B cell (primary cell): ENCODE results near the gene SPAG6. TPM values are rescaled to one million over a fixed set of nuclear protein-coding genes. Genes with fewer than 3 reads are reported as not detected.

Experiments used
- ATAC-seq: fragments of 200-7000 bp; cut with Tn5 transposase; one replicate; pipeline ENCODE4 v1.10.0; 2021; ENCODE audit warnings: low read depth, mild to moderate bottlenecking, moderate number of reproducible peaks, moderate library complexity
- CTCF ChIA-PET: fragments of 350-600 bp; sonication (Branson Sonifier 250); formaldehyde crosslinking; loops from one replicate; lab custom pipeline; 2021; ENCODE audit warnings: antibody characterized with exemption, inconsistent platforms; lab: Charles Lee
- POLR2A ChIA-PET: fragments of 350-600 bp; sonication (Branson Sonifier 250); formaldehyde crosslinking; loops from one replicate; lab custom pipeline; 2021; ENCODE audit warnings: antibody characterized with exemption; lab: Charles Lee
- DNase-seq: peaks from one replicate; pipeline ENCODE4 v3.0.0; 2013
- H2AFZ ChIP-seq: 2 replicates; pipeline ENCODE4 v1.6.1; 2012; ENCODE audit warnings: mild to moderate bottlenecking, low read depth, low read length; ENCODE audit not compliant: insufficient read depth, poor library complexity, severe bottlenecking
- H3K27ac ChIP-seq, 2 donors: 1 replicate in 1 of 2; 2 replicates in 1 of 2; pipeline ENCODE4 v1.5.1; 2012 to 2013; ENCODE audit warnings: low read length in 2 of 2, mild to moderate bottlenecking in 2 of 2, moderate library complexity in 1 of 2
- H3K27me3 ChIP-seq, 4 experiments: fragments of 200-600 bp in 1 of 4; sonication (generic) in 1 of 4; replicated peaks in 1 of 4; 1 replicate in 2 of 4; 2 replicates in 2 of 4; pipeline versions ENCODE4 v1.6.1 to v1.7.0; 2013 to 2016; ENCODE audit warnings: low read length in 3 of 4, mild to moderate bottlenecking in 2 of 4, mixed read lengths in 1 of 4, moderate library complexity in 1 of 4; ENCODE audit not compliant: insufficient read depth in 4 of 4, control insufficient read depth in 3 of 4; ENCODE audit errors: control extremely low read depth in 1 of 4
- H3K36me3 ChIP-seq, 2 experiments: replicated peaks in 1 of 2; 1 replicate in 1 of 2; 2 replicates in 1 of 2; pipeline versions ENCODE4 v1.6.1 to v1.7.1; 2013; ENCODE audit warnings: low read length in 1 of 2; ENCODE audit not compliant: insufficient read depth in 2 of 2, control insufficient read depth in 1 of 2; ENCODE audit errors: control extremely low read depth in 1 of 2, extremely low read depth in 1 of 2
- H3K4me1 ChIP-seq, 2 donors: fragments of 200-600 bp in 1 of 2; sonication (generic) in 1 of 2; 1 replicate in 1 of 2; 2 replicates in 1 of 2; pipeline versions ENCODE4 v1.5.1 to v1.6.1; 2013 to 2017; ENCODE audit warnings: low read length in 2 of 2; ENCODE audit not compliant: control insufficient read depth in 2 of 2, insufficient read depth in 2 of 2
- H3K4me2 ChIP-seq: replicated peaks from 2 replicates; pipeline ENCODE3; 2012; ENCODE audit warnings: mild to moderate bottlenecking, low read depth, low read length; ENCODE audit not compliant: poor library complexity, severe bottlenecking
- H3K4me3 ChIP-seq, 5 experiments: fragments of 200-600 bp in 1 of 5; sonication (generic) in 1 of 5; 1 replicate in 3 of 5; 2 replicates in 2 of 5; pipeline versions ENCODE4 v1.5.1 to v1.7.0; 2011 to 2016; ENCODE audit warnings: low read length in 4 of 5, mild to moderate bottlenecking in 4 of 5, low read depth in 2 of 5, control low read depth in 1 of 5, moderate library complexity in 1 of 5; ENCODE audit not compliant: insufficient read depth in 1 of 5; ENCODE audit errors: control extremely low read depth in 1 of 5, extremely low read depth in 1 of 5
- H3K79me2 ChIP-seq: fragments of 200-600 bp; sonication (generic); one replicate; pipeline ENCODE4 v1.6.0; 2016; ENCODE audit warnings: low read length; ENCODE audit not compliant: control insufficient read depth, insufficient read depth
- H3K9ac ChIP-seq: fragments of 200-600 bp; sonication (generic); 2 replicates; pipeline ENCODE4 v1.6.1; 2017; ENCODE audit warnings: mild to moderate bottlenecking, low read length, moderate library complexity
- H3K9me3 ChIP-seq, 3 donors: one replicate each; pipeline versions ENCODE4 v1.6.1 to v1.7.1; 2013; ENCODE audit warnings: low read length in 2 of 3; ENCODE audit not compliant: control insufficient read depth in 2 of 3, insufficient read depth in 1 of 3; ENCODE audit errors: control extremely low read depth in 1 of 3
- H4K20me1 ChIP-seq: 2 replicates; pipeline ENCODE4 v1.6.0; 2012; ENCODE audit warnings: mild to moderate bottlenecking, low read length; ENCODE audit not compliant: insufficient read depth, control insufficient read depth, poor library complexity, severe bottlenecking
- H3K27ac Mint-ChIP-seq: one replicate; pipeline ENCODE4 v1.8.0; 2021; ENCODE audit warnings: mixed read lengths
- H3K27me3 Mint-ChIP-seq: one replicate; pipeline ENCODE4 v1.8.0; 2021; ENCODE audit warnings: mixed read lengths
- H3K4me1 Mint-ChIP-seq: one replicate; pipeline ENCODE4 v1.8.0; 2021; ENCODE audit warnings: mixed read lengths
- H3K4me3 Mint-ChIP-seq: one replicate; pipeline ENCODE4 v1.8.0; 2021; ENCODE audit warnings: mixed read lengths
- H3K9me3 Mint-ChIP-seq: one replicate; pipeline ENCODE4 v1.8.0; 2022; ENCODE audit warnings: mixed read lengths; ENCODE audit not compliant: insufficient read depth
- EZH2 ChIP-seq: IDR thresholded peaks from 2 replicates; pipeline ENCODE4 v1.6.1; 2012; ENCODE audit warnings: borderline replicate concordance, low read depth, mild to moderate bottlenecking, moderate library complexity, low read length; ENCODE audit not compliant: insufficient read depth, poor library complexity, severe bottlenecking
- WGBS: methylation state at CpG from one replicate; pipeline ENCODE4 v1.1.5; 2013; ENCODE audit warnings: missing lambda C conversion rate; ENCODE audit not compliant: insufficient coverage; 5-methylcytosine and 5-hydroxymethylcytosine counted together
- intact Hi-C: fragments of 100-400 bp; cut with micrococcal nuclease; formaldehyde crosslinking; loops from one replicate; pipeline ENCODE4 v1.10.0; 2022
- polyA plus RNA-seq: library from polyadenylated mRNA; depleted of rRNA; stranded (reverse); fragments of >200 nt; gene quantifications from 2 replicates; pipeline ENCODE4 v1.2.3, GENCODE V29; 2012
- total RNA-seq, 2 donors: library from RNA; stranded (reverse); fragments of 120-200 nt in 1 of 2; gene quantifications; 1 replicate in 1 of 2; 2 replicates in 1 of 2; pipeline versions ENCODE4 v1.2.3 to v1.2.4, GENCODE V29; 2013 to 2022
- TF ChIP-seq, protein P1 (sequence below): fragments of 200-600 bp; IDR thresholded peaks from one replicate; pipeline ENCODE4 v1.8.0; 2022; ENCODE audit warnings: antibody characterized with exemption, mild to moderate bottlenecking

SPAG6 gene
- total and polyA plus RNA-seq, 2 donors (not counting 1 experiment from before 2014, with no cell fraction given), result not detected

DNA sequence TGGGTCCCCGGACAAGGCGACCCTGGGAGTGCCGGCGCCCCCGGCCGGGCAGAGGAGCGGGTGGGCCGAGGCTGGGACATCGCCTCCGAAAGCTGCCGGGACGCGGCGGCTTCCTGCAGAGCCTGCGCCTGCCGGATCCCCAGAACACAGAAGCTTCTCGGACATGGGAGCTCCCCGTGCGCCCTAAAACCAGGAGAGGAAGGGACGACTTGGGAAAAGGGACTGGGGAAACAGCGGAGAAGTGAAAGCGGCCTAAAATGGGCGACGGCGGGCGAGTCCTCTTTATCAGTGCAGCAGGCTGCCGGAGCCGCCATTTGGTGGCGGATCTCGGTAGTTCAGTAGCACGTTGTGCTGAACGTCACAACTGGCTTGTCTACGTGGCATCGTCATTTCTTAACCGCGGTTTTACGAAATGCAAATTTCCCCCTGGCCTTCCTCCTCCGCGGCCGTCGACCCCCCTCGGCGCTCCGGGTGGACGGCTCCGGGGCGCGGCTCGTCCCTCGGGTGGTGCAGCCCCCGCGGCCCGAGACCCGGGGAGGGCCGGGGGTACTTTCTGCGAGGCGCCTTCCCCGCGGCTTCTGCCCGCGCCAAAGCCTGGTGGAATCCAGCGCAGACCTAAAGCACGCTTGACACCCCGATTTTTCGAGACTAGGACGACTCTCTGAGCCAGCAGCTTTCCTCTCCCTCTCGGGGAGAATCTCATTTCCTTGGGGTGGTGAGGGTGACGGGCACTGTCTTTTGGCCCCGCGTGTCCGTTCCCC, 9.9 kb upstream of the SPAG6 start:
- peaks cover 48 to 63% of the 10 kb centered on the region in 2 donors for H3K4me1 ChIP-seq
- TF ChIP-seq, protein P1, sequence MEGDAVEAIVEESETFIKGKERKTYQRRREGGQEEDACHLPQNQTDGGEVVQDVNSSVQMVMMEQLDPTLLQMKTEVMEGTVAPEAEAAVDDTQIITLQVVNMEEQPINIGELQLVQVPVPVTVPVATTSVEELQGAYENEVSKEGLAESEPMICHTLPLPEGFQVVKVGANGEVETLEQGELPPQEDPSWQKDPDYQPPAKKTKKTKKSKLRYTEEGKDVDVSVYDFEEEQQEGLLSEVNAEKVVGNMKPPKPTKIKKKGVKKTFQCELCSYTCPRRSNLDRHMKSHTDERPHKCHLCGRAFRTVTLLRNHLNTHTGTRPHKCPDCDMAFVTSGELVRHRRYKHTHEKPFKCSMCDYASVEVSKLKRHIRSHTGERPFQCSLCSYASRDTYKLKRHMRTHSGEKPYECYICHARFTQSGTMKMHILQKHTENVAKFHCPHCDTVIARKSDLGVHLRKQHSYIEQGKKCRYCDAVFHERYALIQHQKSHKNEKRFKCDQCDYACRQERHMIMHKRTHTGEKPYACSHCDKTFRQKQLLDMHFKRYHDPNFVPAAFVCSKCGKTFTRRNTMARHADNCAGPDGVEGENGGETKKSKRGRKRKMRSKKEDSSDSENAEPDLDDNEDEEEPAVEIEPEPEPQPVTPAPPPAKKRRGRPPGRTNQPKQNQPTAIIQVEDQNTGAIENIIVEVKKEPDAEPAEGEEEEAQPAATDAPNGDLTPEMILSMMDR, result peak; percentile 30
- TF ChIP-seq EZH2, result no peak
- CTCF ChIA-PET, result interaction anchor here (1.0 kb wide), 1 partner anchor 19 kb away, joined by 4 read pairs; the partner anchor contains the start of gene COMMD3
- POLR2A ChIA-PET, result interaction anchor here (0.6 to 1.5 kb wide), 3 partner anchors 11 to 407 kb away, joined by 3 to 5 read pairs (median 4); no protein-coding TSS in a partner anchor
- Mint-ChIP-seq H3K27me3 (peaks cover 27% of the 10 kb centered on the region), H3K9me3 (no peaks in the 10 kb centered on the region), H3K27ac (peak overlapping the region; percentile 96), H3K4me1 (peaks cover 39% of the 10 kb centered on the region), H3K4me3 (peak overlapping the region; percentile 94)
- H2AFZ ChIP-seq, result peak overlapping the region; percentile 81
- DNase-seq (peak; percentile 93), ATAC-seq (peak; percentile 74)
- 3% methylated on average over 65 of the region's 71 CpGs for WGBS
- intact Hi-C loops, result loop anchor here (1.0 to 2.0 kb wide), 2 partner anchors 101 to 106 kb away; no protein-coding TSS in a partner anchor
- peak overlapping the region in 1 of 2 donors; percentile 58 for H3K27ac ChIP-seq
- no peaks in the 10 kb centered on the region for H3K79me2 ChIP-seq
- no peaks in the 10 kb centered on the region for H4K20me1 ChIP-seq
- no peaks in the 10 kb centered on the region for H3K36me3 ChIP-seq
- peak overlapping the region; percentile 41 to 69 (median 65) for H3K4me3 ChIP-seq
- H3K27me3 ChIP-seq, result peaks cover 8 to 48% (median 41%) of the 10 kb centered on the region in 4 experiments
- peak overlapping the region; percentile 92 for H3K4me2 ChIP-seq
- peak overlapping the region; percentile 66 for H3K9ac ChIP-seq
- H3K9me3 ChIP-seq, result peaks cover 3 to 33% (median 7%) of the 10 kb centered on the region in 3 donors
